ENCODE data around the gene BABAM2.

The BABAM2 gene

GRCh38 chr2:28182348-28182747, 291.8 kb downstream of the BABAM2 start:
- no peak for DNase-seq (ENCODE audit: extremely low read depth, low read depth)
- TF ChIP-seq, protein P1, sequence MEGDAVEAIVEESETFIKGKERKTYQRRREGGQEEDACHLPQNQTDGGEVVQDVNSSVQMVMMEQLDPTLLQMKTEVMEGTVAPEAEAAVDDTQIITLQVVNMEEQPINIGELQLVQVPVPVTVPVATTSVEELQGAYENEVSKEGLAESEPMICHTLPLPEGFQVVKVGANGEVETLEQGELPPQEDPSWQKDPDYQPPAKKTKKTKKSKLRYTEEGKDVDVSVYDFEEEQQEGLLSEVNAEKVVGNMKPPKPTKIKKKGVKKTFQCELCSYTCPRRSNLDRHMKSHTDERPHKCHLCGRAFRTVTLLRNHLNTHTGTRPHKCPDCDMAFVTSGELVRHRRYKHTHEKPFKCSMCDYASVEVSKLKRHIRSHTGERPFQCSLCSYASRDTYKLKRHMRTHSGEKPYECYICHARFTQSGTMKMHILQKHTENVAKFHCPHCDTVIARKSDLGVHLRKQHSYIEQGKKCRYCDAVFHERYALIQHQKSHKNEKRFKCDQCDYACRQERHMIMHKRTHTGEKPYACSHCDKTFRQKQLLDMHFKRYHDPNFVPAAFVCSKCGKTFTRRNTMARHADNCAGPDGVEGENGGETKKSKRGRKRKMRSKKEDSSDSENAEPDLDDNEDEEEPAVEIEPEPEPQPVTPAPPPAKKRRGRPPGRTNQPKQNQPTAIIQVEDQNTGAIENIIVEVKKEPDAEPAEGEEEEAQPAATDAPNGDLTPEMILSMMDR (IDR thresholded peaks at IDR 0.05; ENCODE audit: low read depth, low read length) = no peak

DNA sequence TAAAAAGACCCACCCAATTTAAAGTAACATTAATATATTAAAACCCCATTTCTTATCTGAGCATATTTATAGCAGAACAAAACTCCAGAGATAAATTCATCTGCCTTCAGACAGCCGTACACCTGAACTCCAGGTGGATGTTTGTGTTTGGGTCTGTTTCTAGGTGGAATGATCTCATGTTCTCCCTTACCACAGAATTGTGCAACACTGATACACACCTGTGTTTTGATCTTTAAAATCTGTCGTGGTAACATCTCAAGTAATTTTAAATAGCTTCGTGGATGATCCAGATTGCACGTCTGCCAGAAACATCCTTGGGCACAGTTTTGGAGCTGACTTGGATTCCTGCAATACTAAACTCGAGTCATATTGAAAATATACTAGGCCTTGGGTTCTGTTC, 294.6 kb downstream of the BABAM2 start:
- TF ChIP-seq, protein P1 (IDR thresholded peaks at IDR 0.05; ENCODE audit: low read depth, low read length) = no peak
- no peak for DNase-seq (ENCODE audit: extremely low read depth, low read depth)

GRCh38 chr2:28185891-28186290, 295.4 kb downstream of the BABAM2 start:
- DNase-seq (ENCODE audit: extremely low read depth, low read depth) = no peak
- TF ChIP-seq, protein P1 (IDR thresholded peaks at IDR 0.05; ENCODE audit: low read depth, low read length) = no peak

GRCh38 chr2:28187186-28187585, 296.7 kb downstream of the BABAM2 start:
- TF ChIP-seq, protein P1 (IDR thresholded peaks at IDR 0.05; ENCODE audit: low read depth, low read length) = no peak
- no peak for DNase-seq (ENCODE audit: extremely low read depth, low read depth)

- no peak for DNase-seq (ENCODE audit: extremely low read depth, low read depth)
- TF ChIP-seq, protein P1 (IDR thresholded peaks at IDR 0.05; ENCODE audit: low read depth, low read length) = no peak
Measured at GRCh38 chr2:28188436-28188835, 297.9 kb downstream of the BABAM2 start.

DNA sequence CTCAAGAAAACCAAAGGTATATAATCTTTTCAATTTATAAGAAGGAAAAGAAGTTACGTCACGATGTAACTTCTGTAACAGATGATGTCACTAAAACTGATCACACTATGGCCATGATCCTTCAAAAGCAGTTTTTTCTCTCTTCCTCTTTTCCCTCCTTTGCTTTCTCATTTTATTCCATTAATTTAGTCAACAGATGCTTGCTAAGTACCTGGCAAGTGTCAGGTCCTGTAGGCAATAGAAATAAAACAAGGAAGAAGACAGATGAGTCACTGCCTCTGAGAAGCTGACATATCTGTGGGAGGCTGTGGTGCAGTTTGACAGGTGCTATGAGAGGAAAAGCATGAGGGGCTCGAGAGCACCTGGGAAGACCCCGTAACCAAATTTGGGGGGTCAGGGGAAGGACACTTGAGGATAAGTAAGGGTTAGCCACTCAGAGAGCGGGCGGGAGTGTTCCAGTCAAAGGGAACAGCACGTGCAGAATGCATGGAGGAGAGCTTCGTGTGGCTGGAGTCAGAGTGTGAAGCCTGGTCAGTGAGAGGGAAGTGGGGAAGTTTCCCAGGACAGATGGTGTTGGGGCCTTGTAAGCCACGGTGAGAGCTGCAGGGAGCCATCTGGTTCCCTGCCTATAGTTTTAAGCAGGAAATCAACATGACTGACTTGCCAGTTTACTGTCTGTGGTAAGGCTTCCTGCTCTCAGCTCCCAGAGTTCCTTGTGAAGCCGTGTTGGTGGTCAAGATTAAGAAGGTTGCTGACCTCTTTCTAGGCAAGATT, 303.3 kb downstream of the BABAM2 start:
- DNase-seq (ENCODE audit: extremely low read depth, low read depth) = no peak

More for the DNA sequence above, 303.3 kb downstream of the BABAM2 start:
- TF ChIP-seq, protein P1 (IDR thresholded peaks at IDR 0.05; ENCODE audit: low read depth, low read length) = no peak
